GM21367 (cell line): ENCODE measurements around the gene GPD1.

ENCODE experiments used
- ATAC-seq: cut with Tn5 transposase; IDR thresholded peaks from one replicate; pipeline ENCODE4 v1.9.1; 2021; ENCODE audit not compliant: unreplicated experiment

Gene GPD1

DNA sequence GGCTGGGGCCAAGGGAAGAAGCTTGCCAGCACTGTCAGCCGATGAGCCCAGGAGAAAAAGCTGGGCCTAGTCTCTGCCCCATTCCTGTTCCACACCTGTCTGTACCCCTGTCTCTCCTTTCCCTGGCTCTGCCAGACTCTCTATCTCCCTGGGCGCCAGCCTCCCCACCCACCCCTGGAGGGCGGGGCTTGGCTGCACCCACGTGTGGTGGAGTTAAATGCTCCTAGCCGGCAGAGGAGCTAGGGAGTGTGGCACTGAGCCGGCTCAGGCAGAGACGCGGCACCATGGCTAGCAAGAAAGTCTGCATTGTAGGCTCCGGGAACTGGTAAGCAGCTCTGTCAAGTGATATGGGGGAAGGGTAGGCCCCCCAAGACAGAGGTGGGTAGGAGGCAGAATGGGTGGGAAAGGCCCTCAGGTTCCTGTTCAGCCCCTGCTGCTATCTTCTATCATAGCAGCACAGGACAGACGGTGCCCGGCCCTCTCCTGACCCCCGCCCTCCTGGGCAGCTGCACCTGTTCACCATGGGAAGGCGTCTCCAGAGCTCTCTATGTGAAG is at the start of gene GPD1:
Gene GPD1, plus strand, starts transcription at position 242 of the 555 bp plus-strand sequence. Its CDS starts 43 bp downstream, at position 285.
- no peak for ATAC-seq

DNA sequence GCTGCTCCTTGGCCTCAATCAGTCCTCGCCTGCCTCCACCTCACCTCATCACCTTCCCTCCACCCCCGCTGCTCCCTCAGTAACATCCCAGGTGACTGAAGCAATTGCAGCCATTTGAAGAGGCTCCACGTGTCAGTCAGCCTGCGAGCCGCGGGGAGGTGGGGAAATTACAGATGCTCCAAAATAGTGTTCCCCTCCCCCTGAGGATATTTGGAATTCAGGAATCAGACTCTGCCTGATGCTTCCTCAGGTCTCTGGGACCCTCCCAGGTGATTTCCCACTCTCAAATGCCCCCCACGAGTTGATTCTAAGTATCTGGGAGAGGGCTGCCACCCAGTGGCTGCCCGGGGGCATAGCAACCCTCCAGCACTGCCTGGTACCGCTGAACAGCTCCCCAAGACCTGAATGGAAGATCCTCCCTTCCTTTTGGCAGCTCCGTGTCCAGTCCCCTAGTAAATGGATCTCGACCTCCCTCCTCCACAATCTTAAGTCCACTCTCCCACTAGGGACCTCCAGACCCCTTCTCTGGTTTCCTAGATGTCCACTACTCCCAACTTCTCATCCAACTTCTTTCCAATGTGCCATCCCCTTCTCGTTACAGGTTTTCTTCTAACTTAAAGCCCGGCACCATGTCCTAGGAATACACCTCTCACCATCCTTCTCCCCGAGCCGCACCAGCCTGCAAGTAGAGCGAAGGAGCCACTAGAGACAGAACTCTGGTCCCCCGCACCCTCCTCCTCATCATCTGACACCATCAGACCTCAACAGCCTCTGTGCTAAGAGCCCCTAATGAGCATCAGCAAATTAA is 47.8 kb upstream of the GPD1 start:
- no peak for ATAC-seq

DNA sequence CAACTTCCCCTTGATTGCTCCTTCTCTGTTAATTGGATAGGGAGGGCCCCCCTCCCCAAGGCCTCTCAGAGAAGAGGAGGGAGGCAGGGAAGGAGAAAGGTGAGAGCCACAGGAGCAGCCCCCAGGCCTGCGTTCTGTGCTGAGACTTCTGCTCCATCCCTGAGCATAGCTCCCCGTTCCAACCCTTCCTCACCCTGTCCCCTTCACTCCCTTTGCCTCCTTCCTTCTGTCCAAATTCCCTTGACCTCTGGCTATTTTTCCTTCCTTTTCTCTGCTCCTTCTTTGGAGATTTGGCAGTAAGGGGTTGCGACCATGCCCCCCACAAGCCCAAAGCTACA is 47.2 kb upstream of the GPD1 start:
- no peak for ATAC-seq

DNA sequence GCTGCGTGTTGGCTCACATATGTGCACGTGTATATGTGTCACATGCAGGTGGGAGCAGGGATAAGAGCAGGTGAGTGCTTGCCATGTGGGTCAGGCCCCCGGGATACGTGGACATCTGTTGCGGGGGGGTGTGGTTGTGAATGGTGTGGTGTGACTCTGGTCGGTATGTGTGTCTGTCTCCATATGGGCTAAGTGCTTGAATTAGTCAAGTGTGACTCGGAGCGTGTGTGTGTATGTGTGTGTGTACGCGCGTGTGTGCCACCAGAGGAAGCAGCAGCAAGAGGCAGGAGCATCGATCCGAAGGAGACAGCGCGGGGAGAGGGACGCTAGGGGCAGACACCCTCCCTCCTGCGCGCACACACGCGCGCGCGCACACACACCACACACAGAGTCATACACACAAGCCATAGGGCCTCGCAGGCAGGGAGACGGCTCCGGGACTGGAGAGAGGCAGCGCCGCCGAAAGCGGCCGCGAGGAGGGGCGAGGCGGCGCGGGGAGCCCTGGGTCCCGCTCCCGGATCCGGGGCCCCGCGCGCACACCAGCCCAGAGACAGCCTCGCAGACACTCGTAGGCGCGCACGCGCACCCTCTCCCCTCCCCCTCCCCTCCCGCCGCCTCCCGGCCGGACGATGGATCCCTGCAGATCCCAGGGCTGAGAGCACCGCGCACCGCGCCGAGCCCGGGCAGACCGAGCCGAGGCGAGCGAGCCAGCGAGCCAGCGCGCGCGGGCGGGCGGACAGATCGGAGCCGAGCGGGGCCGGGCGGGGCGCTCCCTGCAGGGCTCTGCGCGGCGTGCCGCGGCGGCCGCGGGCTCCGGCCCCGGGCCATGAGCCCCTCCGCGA is 46.6 kb upstream of the GPD1 start, which contains the start of gene ASIC1:
Gene ASIC1, plus strand, starts transcription at position 597 of the 842 bp plus-strand sequence. CDS start 1,171 bp downstream, outside the sequence.
- no peak for ATAC-seq

DNA sequence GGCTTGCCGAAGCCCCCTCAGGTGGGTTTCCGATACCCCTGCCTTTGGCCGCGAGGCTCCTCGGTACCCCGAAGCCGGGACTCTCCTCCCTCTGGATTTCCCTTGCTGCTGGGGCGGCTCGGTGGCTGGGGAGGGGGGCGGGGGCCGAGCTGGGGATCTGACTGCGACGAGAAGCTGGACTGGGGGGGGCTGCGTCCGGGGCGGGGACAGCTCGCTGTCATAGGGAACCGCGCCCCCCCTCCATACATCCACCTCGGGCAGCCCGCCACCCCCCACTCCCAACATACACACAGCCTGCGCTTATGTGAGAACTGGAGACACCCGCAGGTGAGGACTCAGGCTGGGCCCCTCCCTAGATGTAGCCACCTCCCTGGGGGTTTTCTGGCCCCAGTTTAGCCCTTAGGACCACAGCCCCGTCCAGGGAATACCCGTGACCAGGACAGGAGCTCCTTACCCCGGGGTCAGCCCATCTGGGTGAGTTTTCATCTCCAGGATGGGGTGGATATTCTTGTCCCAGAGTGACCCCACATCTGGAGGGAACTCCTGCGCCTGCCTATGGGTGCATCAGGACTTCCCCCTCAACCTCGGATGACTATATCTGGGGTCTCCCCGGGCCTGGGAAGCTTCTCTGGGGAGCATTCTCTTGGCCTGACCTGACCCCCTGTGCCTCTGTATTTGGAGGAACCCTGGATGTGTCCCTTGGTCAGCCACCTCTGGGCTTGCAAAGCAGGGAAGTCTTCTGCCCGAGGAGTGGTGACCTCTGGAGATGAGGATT is 45.7 kb upstream of the GPD1 start:
- ATAC-seq: no peak

DNA sequence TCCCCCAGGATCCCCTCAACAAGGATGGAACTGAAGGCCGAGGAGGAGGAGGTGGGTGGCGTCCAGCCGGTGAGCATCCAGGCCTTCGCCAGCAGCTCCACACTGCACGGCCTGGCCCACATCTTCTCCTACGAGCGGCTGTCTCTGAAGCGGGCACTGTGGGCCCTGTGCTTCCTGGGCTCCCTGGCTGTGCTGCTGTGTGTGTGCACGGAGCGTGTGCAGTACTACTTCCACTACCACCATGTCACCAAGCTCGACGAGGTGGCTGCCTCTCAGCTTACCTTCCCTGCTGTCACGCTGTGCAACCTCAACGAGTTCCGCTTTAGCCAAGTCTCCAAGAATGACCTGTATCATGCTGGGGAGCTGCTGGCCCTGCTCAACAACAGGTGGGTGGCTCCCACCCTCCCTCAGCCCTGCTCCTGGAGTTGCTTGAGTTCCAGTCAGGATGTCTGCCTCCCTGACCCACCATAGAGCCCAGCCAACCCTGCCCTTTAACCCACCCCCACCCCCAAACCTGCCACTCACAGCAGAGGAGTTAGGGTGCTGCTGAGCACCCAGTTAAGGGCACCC is 45.0 kb upstream of the GPD1 start:
- ATAC-seq: no peak

GRCh38 chr12:50059440-50060119 is 44.2 kb upstream of the GPD1 start:
- no peak for ATAC-seq

GRCh38 chr12:50060120-50060468 is 43.7 kb upstream of the GPD1 start:
- ATAC-seq: no peak

DNA sequence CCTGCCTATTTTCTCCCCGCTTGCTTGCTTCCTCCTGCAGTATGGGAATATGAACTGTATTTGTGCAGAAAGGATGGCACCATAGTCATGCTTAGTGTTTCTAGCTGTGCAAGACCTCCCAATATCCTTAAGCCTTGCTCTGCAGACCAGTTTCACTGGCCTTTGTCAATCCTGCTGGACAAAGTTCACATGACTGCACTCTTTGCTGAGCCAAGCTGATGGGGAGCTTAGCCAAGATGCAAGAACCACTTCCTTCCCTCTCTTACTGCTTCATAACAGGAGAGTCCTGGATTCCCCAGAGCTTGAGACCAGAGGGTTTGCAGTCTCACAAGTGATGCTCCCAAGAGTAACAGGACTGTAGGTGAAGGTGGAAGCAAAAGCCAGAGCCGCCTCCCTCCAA is 42.6 kb upstream of the GPD1 start:
- no peak for ATAC-seq

GRCh38 chr12:50061946-50062686 is 41.7 kb upstream of the GPD1 start:
- ATAC-seq: no peak

DNA sequence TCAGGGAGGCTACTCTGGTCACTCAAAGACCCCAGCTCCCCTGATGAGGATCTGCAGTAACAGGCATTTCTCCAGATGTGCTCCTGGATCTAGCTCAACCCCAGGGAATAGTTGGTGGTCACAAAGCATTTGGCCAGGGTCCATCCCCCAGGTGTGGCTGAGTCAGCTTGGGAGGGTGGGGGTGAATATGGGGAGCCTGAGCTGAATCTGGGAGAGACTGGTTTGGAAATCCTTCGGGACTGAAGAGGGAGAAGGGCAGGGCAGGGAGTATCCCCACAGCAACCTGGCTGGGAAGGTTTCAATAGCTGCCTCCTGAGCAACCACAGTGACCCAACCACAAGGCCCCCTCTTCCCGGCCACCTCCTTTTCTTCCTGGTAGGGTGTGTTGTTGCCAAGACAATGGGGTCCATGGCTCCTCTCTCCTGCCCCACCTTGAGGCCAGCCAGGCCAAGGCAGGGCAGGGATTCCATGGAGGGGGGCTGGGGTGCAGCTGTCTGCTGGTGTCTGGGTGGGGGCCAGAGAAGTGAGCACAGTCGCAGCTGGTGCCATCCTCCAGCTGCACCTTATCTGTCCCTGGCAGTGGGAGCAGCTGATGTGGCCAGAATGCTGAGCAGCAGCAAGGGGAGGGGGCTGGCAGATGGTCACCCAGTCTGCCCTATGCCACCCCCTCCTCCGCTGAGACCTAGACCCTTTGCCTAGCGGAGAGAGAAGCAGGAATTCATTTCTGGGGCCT is 40.9 kb upstream of the GPD1 start:
- ATAC-seq: no peak

DNA sequence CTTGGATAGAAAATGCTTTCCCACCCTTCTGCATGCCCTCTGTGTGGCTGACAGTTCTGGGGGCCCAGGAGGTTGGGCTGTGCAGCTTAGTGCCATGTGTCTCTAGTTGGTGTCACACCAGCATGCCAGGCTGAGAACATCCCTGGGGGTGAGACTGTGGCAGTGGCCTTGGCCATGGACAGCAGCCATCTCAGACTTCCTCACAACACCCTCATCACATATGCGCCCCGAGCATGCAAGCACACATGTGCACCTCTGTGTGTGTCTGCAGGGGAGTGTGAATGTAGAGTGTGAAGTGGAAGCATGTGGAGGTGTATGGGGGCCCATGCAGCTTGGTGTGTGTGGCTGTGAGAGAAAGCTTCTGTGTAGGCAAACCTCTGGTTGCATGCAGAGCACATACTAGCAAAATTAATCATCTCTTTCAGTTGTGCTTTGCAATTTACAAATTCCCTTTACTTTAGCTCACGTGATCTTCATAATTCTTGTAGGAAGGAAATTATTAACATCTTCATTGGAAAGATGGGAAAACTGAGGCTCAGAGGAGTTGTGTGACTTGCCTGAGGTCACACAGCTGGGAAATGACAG is 38.0 kb upstream of the GPD1 start:
- ATAC-seq: no peak

DNA sequence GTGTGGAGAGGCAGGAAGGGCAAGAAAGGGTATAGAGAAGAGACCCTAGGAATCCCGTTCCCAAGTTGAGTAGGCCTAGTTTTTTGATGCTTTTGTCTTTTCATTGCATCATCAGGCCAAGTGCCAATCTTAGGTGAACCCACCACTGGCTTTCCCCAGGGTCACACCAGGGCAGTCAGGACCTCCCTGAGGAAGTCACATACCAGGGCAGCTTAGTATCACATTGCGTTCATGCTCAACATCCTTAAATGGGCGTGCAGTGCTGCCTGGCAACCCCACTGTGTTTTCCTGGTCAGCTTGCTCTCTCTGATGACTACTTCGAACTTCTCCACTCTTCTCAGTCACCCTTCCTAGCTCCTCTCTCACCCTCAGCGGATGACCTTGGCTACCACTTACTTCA is 37.4 kb upstream of the GPD1 start:
- no peak for ATAC-seq

- no peak for ATAC-seq
Measured at GRCh38 chr12:50069069-50069468, 34.7 kb upstream of the GPD1 start.

GRCh38 chr12:50069539-50069938 is 34.3 kb upstream of the GPD1 start:
- no peak for ATAC-seq

DNA sequence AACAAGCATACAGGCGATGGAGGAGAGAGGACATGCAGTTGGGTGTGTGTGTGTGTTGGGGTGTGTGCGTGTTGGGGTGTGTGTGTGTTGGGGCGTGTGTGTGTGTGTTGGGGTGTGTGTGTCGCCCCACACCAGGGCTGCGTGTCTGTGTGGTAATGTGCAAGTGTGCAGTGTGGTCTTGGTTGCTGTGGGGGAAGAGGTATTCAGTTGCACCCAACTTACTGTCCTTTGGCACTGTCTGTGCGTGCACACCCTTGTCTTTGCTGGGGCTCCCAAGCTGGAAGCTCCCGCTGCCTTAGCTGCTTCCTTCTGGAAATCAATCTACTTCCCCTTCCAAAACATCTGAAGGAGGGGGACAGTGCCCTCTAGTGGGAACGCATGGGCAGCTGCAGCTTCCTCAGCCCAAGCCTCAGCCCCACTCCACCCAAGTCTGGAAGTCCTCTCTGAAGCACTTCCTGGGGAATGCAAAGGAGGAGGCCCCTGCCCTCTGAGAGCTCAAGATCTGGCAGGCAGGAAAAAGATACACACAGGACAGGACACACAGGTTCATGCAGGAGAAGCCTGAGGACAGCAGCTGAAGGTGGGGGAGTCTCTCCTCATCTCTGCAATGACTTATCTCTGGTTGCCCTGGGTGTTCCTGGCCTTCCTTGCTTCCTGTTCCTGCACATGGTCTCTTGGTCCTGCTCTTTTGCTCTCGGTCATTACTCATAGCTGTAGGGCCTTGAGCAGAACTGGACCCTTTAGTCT is 33.3 kb upstream of the GPD1 start:
- ATAC-seq: no peak

GRCh38 chr12:50072198-50072907 is 31.5 kb upstream of the GPD1 start:
- ATAC-seq: no peak
